GM12878 (cell line): ENCODE data around the gene TENT4B. TPM values are rescaled to one million over a fixed set of nuclear protein-coding genes. Genes with fewer than 3 reads are reported as not detected.

Experiments
- ATF2 ChIP-seq: IDR thresholded peaks from 2 replicates; pipeline ENCODE4 v1.6.1; 2012; ENCODE audit warnings: low read length, inconsistent platforms
- HDAC2 ChIP-seq: fragments of 200-600 bp; sonication (generic); IDR thresholded peaks from 2 replicates; pipeline ENCODE4 v1.6.1; 2017
- IRF5 ChIP-seq: fragments of 450-650 bp; IDR thresholded peaks from 2 replicates; pipeline ENCODE4 v1.6.1; 2017; ENCODE audit warnings: borderline replicate concordance
- KDM1A ChIP-seq: fragments of 200-600 bp; sonication (generic); IDR thresholded peaks from 2 replicates; pipeline ENCODE4 v1.6.1; 2016; ENCODE audit warnings: borderline replicate concordance
- MAX ChIP-seq: IDR thresholded peaks from 2 replicates; pipeline ENCODE4 v1.6.1; 2012; ENCODE audit warnings: low read depth, low read length, improper control_type of control experiment
- MEF2B ChIP-seq: fragments of 450-650 bp; IDR thresholded peaks from 2 replicates; pipeline ENCODE4 v1.6.1; 2018; ENCODE audit warnings: mild to moderate bottlenecking, moderate library complexity; ENCODE audit not compliant: partially characterized antibody, poor library complexity, severe bottlenecking
- MLLT1 ChIP-seq: fragments of 450-650 bp; IDR thresholded peaks from 2 replicates; pipeline ENCODE4 v1.6.1; 2016; ENCODE audit warnings: mild to moderate bottlenecking
- PAX8 ChIP-seq: fragments of 450-650 bp; IDR thresholded peaks from 2 replicates; pipeline ENCODE4 v1.6.1; 2017; ENCODE audit warnings: mild to moderate bottlenecking, moderate library complexity
- PML ChIP-seq: IDR thresholded peaks from 2 replicates; pipeline ENCODE4 v1.6.1; 2012; ENCODE audit warnings: low read length, inconsistent platforms
- POLR2A ChIP-seq: IDR thresholded peaks from 2 replicates; pipeline ENCODE4 v1.6.1; 2011; ENCODE audit warnings: low read depth, mild to moderate bottlenecking, low read length
- polyA plus RNA-seq, 11 experiments: library from polyadenylated mRNA; depleted of rRNA in 4 of 11; unstranded in 6 of 11; stranded (reverse) in 5 of 11; fragments of >200 nt; fragmentation: Nextera tagmentation in 4 of 11; fragmentation: Illumina TruSeq in 1 of 11; extraction: Ambion mirVana in 4 of 11; extraction: Trizol in 1 of 11; gene quantifications; 1 replicate in 1 of 11; 2 replicates in 10 of 11; pipeline versions ENCODE4 v1.2.1 to v1.2.3, GENCODE V29; 2011 to 2016; ENCODE audit warnings: inconsistent platforms in 2 of 11, missing spikeins in 2 of 11, low read depth in 1 of 11
- total RNA-seq, 4 experiments: library from RNA; depleted of rRNA in 3 of 4; stranded (reverse); fragments of >200 nt in 3 of 4; fragmentation: Illumina TruSeq in 1 of 4; extraction: Trizol in 1 of 4; gene quantifications; 2 replicates each; pipeline versions ENCODE4 v1.2.1 to v1.2.3, GENCODE V29; 2013 to 2021

The TENT4B gene
- total and polyA plus RNA-seq, 10 of the 15 experiments (the other 5 are each of a cell fraction or from before 2014, with no cell fraction given), result 4.4 to 16.7 (median 10.8) TPM

- TF ChIP-seq KDM1A (no peak), MLLT1 (no peak), ATF2 (no peak), PAX8 (no peak), MEF2B (no peak), HDAC2 (no peak), PML (peak; percentile 15; the same call in 1 of the 2 replicates), IRF5 (no peak), MAX (no peak), POLR2A (peak; percentile 71)
These were observed 121.4 kb downstream of the TENT4B start (continued) for GRCh38 chr16:50274326-50275097.
